ENCODE measurements around the gene SUFU. TPM values are rescaled to one million over a fixed set of nuclear protein-coding genes. Genes with fewer than 3 reads are reported as not detected.

Gene SUFU
- total and polyA plus RNA-seq, 2 of the 13 experiments (the other 11 are each of a cell fraction or from before 2014, with no cell fraction given) = 2.9 to 5.5 TPM

DNA sequence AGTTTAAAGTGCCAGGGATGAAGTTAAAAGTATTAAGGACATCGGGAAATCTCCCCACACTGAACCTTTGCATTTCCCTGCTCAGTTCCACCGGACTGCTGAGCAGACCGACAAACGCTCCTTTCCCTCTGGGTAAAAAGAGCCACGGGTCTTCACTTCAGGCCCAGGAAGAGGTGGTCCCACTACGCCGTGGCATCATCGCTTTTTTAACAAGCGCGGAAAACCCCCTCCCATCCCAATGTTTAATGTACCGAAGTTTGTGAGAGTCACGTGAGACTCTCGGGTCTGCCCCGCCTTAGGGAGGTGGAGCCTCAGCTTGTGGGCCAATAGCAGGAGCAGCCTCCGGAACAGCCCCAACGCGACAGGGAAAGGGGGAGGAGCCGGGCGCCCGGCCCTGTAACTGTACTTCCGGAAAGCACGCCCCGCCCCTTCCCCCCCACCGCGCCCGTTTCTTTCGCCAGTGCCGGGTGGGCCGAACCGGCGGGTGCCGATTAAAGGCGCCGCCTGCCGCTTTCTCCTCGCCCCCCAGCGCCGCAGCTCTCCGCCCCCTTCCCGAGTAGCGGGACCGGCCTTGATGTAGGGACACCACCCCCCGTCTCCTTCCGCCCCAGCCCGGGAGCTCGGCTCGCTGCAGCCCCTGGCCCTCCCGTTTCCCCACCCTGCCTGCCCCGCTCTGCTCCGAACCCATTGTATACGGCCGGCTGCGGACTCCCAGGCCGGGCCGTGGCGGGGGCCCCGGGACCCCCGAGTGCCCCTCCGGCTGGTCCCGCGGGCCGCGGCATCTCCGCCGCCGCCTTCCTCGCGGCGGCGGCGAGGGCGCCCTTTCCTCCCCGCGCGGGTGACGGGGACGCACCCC, 138.3 kb downstream of the SUFU start (continued):
- peak; percentile 68; the same call in 1 of the 3 replicates for TF ChIP-seq MXI1 (IDR thresholded peaks at IDR 0.05; ENCODE audit: borderline replicate concordance, low read depth, low read length)
- peak; percentile 22; the same call in 1 of the 2 replicates for TF ChIP-seq ZNF768 (CRISPR knock-in tag; IDR thresholded peaks at IDR 0.05)
- peak; percentile 45; the same call in 1 of the 2 replicates for TF ChIP-seq TFAP4 (IDR thresholded peaks at IDR 0.05; ENCODE audit: borderline replicate concordance, low read depth)
- no peak for TF ChIP-seq DMTF1 (CRISPR knock-in tag; IDR thresholded peaks at IDR 0.05)
- TF ChIP-seq, protein P1, sequence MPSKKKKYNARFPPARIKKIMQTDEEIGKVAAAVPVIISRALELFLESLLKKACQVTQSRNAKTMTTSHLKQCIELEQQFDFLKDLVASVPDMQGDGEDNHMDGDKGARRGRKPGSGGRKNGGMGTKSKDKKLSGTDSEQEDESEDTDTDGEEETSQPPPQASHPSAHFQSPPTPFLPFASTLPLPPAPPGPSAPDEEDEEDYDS (CRISPR knock-in tag; IDR thresholded peaks at IDR 0.05) = peak; percentile 93
- TF ChIP-seq TAF1 (CRISPR knock-in tag; IDR thresholded peaks at IDR 0.05) = peak; percentile 64
- TF ChIP-seq ZNF274 (CRISPR knock-in tag; IDR thresholded peaks at IDR 0.05) = peak; percentile 36; the same call in 1 of the 2 replicates
- TF ChIP-seq MBNL3 (CRISPR knock-in tag; conservative IDR thresholded peaks at IDR 0.05) = no peak
- no peak; the same call in 1 of the 2 replicates for TF ChIP-seq HOXA3 (CRISPR knock-in tag; IDR thresholded peaks at IDR 0.05)
- no peak for TF ChIP-seq ZNF879 (CRISPR knock-in tag; IDR thresholded peaks at IDR 0.05)
- TF ChIP-seq, protein P2, sequence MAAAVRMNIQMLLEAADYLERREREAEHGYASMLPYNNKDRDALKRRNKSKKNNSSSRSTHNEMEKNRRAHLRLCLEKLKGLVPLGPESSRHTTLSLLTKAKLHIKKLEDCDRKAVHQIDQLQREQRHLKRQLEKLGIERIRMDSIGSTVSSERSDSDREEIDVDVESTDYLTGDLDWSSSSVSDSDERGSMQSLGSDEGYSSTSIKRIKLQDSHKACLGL (CRISPR knock-in tag; IDR thresholded peaks at IDR 0.05) = 0 out of 2 replicates have a peak, but pooled peaks have one; percentile 60
- peak; percentile 45 for TF ChIP-seq RXRA (CRISPR knock-in tag; IDR thresholded peaks at IDR 0.05)
- peak; percentile 75 for TF ChIP-seq POGZ (CRISPR knock-in tag; IDR thresholded peaks at IDR 0.05)
- TF ChIP-seq ATF7-NPFF (CRISPR knock-in tag; IDR thresholded peaks at IDR 0.05; ENCODE audit: low read depth) = no peak
- no peak; the same call in 1 of the 2 replicates for TF ChIP-seq ZC3H13 (CRISPR knock-in tag; IDR thresholded peaks at IDR 0.05)
- TF ChIP-seq MTA1 (CRISPR knock-in tag; IDR thresholded peaks at IDR 0.05; ENCODE audit: borderline replicate concordance) = peak; percentile 80; the same call in 1 of the 2 replicates
- TF ChIP-seq RBAK (CRISPR knock-in tag; IDR thresholded peaks at IDR 0.05) = no peak
- 0 out of 2 replicates have a peak, but pooled peaks have one; percentile 10 for TF ChIP-seq CHD2 (IDR thresholded peaks at IDR 0.05; ENCODE audit: low read depth, low read length)
- 0 out of 2 replicates have a peak, but pooled peaks have one; percentile 34 for TF ChIP-seq DPF2 (CRISPR knock-in tag; IDR thresholded peaks at IDR 0.05; ENCODE audit: borderline replicate concordance, low read depth)
- TF ChIP-seq ZNF747 (CRISPR knock-in tag; IDR thresholded peaks at IDR 0.05; ENCODE audit: borderline replicate concordance) = peak; percentile 71
- peak; percentile 54; the same call in 1 of the 2 replicates for TF ChIP-seq SALL1 (CRISPR knock-in tag; IDR thresholded peaks at IDR 0.05)
- no peak for TF ChIP-seq KDM4B (CRISPR knock-in tag; IDR thresholded peaks at IDR 0.05)
- TF ChIP-seq ZNF24 (IDR thresholded peaks at IDR 0.05) = no peak
- TF ChIP-seq ZSCAN25 (CRISPR knock-in tag; IDR thresholded peaks at IDR 0.05) = no peak
- TF ChIP-seq EHMT2 (IDR thresholded peaks at IDR 0.05; ENCODE audit: borderline replicate concordance, low read depth, low read length) = no peak
- TF ChIP-seq ZNF816 (CRISPR knock-in tag; IDR thresholded peaks at IDR 0.05; ENCODE audit: borderline replicate concordance) = 0 out of 2 replicates have a peak, but pooled peaks have one; percentile 74
- TF ChIP-seq ZNF34 (CRISPR knock-in tag; IDR thresholded peaks at IDR 0.05; ENCODE audit: borderline replicate concordance) = 0 out of 2 replicates have a peak, but pooled peaks have one; percentile 34

Measured in HepG2 (cell line).